ENCODE data around the gene THADA.

- TF ChIP-seq EZH2 (IDR thresholded peaks at IDR 0.05; ENCODE audit: borderline replicate concordance) (no peak), CTCF (IDR thresholded peaks at IDR 0.05; ENCODE audit: poor library complexity) (no peak)
Measured at GRCh38 chr2:43278564-43279220, 317.1 kb downstream of the THADA start.

Data from hepatocyte (in vitro differentiated cells).